Epithelial cell of proximal tubule (primary cell): ENCODE measurements around the gene IKZF3. TPM values are rescaled to one million over a fixed set of nuclear protein-coding genes. Genes with fewer than 3 reads are reported as not detected.

Source experiments
- DNase-seq: peaks from one replicate; pipeline ENCODE4 v3.0.0-alpha.2; 2011; ENCODE audit warnings: low read depth
- H3K4me3 ChIP-seq: 2 replicates; pipeline ENCODE4 v1.5.1; 2011; ENCODE audit warnings: low read depth, mild to moderate bottlenecking, low read length
- CTCF ChIP-seq: conservative IDR thresholded peaks from 2 replicates; pipeline ENCODE4 v1.5.1; 2012; ENCODE audit warnings: low read depth, mild to moderate bottlenecking, low read length
- total RNA-seq: library from RNA; depleted of rRNA; stranded (reverse); fragments of >200 nt; gene quantifications from 2 replicates; pipeline ENCODE4 v1.2.3, GENCODE V29; 2015

Gene IKZF3
- total RNA-seq, 1 donor from 2014 or later: not detected

- no peak for DNase-seq
- H3K4me3 ChIP-seq: no peak overlapping the region
- TF ChIP-seq CTCF: no peak
These were observed 49.6 kb downstream of the IKZF3 start for GRCh38 chr17:39814497-39814896.

GRCh38 chr17:39813631-39814030, 50.5 kb downstream of the IKZF3 start:
- DNase-seq: no peak
- no peak for TF ChIP-seq CTCF
- no peak overlapping the region for H3K4me3 ChIP-seq

GRCh38 chr17:39812466-39812865, 51.6 kb downstream of the IKZF3 start:
- DNase-seq: no peak
- TF ChIP-seq CTCF: no peak
- no peak overlapping the region for H3K4me3 ChIP-seq

- no peak for DNase-seq
- no peak overlapping the region for H3K4me3 ChIP-seq
- no peak for TF ChIP-seq CTCF
These were observed 53.0 kb downstream of the IKZF3 start for GRCh38 chr17:39810939-39811728.

- no peak for DNase-seq
- TF ChIP-seq CTCF: no peak
- H3K4me3 ChIP-seq: no peak overlapping the region
These were observed 54.9 kb downstream of the IKZF3 start for GRCh38 chr17:39809221-39809620.

GRCh38 chr17:39808409-39808997, 55.6 kb downstream of the IKZF3 start:
- no peak overlapping the region for H3K4me3 ChIP-seq
- no peak for DNase-seq
- no peak for TF ChIP-seq CTCF

- DNase-seq: no peak
- H3K4me3 ChIP-seq: no peak overlapping the region
- no peak for TF ChIP-seq CTCF
These were observed 59.3 kb downstream of the IKZF3 start for GRCh38 chr17:39804839-39805238.
